Mesothelial cell of epicardium (in vitro differentiated cells): ENCODE measurements around the gene DNAJC13. TPM values are rescaled to one million over a fixed set of nuclear protein-coding genes. Genes with fewer than 3 reads are reported as not detected.

ENCODE experiments used
- DNase-seq, 2 experiments: peaks; one replicate each; pipeline ENCODE4 v3.0.0; 2021; ENCODE audit warnings: low spot score in 2 of 2; ENCODE audit not compliant: unreplicated experiment in 2 of 2
- H3K27ac Mint-ChIP-seq: 2 replicates; pipeline ENCODE4 v1.8.0; 2021; ENCODE audit warnings: mixed read lengths
- H3K27me3 Mint-ChIP-seq: 2 replicates; pipeline ENCODE4 v1.8.0; 2021; ENCODE audit warnings: low read depth, mixed read lengths
- H3K36me3 Mint-ChIP-seq: 2 replicates; pipeline ENCODE4 v1.8.0; 2021; ENCODE audit warnings: mixed read lengths
- H3K4me1 Mint-ChIP-seq: 2 replicates; pipeline ENCODE4 v1.8.0; 2021; ENCODE audit warnings: mixed read lengths
- H3K4me3 Mint-ChIP-seq: 2 replicates; pipeline ENCODE4 v1.8.0; 2021; ENCODE audit warnings: mild to moderate bottlenecking, moderate library complexity, mixed read lengths
- H3K9me3 Mint-ChIP-seq: 2 replicates; pipeline ENCODE4 v1.8.0; 2021; ENCODE audit warnings: mixed read lengths
- CTCF ChIP-seq: fragments of 200-600 bp; sonication (generic); IDR thresholded peaks from one replicate; pipeline ENCODE4 v1.5.0; 2021; ENCODE audit warnings: antibody characterized with exemption; ENCODE audit not compliant: unreplicated experiment
- total RNA-seq: library from RNA; stranded (reverse); gene quantifications from 3 replicates; pipeline ENCODE4 v1.2.1, GENCODE V29; 2021

DNAJC13 gene
- total RNA-seq, 1 donor from 2014 or later = 37.8 TPM

DNA sequence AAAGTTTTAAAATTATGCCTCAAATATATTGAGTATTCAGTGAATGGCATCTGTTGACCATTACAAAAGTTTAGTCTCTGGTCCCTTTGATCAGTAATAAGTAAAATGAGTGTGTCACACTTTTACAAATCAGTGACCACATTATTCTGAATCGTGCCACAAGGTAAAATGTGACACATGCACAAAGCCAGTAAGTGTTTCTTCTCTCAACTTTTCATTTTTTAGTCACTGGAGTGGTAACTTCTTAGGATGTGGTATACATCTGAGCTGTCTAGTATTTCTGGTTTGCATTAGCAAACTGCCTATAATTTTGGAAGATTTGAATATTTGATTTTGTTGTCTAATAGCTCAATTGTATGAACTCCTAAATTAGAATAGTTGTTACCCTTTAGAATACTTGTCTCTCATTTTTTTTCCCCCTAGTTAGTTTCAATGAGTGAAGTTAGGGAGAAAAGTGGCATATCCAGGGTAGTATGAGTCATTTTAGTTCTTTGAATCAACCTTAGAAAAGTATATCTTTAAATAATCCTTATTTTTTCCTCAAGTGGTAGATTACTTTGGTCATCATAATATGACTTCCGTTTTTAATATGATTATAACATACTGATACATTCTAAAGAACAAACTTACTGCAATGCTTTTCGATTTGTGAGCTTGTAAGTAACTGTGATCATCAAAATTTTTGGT, 18.1 kb downstream of the DNAJC13 start:
- no peak for DNase-seq
- no peak for TF ChIP-seq CTCF
- Mint-ChIP-seq H3K27ac (no peak overlapping the region), H3K4me1 (no peaks in the 10 kb centered on the region), H3K27me3 (no peaks in the 10 kb centered on the region), H3K36me3 (peaks cover 5% of the 10 kb centered on the region), H3K9me3 (no peaks in the 10 kb centered on the region), H3K4me3 (no peak overlapping the region)

DNA sequence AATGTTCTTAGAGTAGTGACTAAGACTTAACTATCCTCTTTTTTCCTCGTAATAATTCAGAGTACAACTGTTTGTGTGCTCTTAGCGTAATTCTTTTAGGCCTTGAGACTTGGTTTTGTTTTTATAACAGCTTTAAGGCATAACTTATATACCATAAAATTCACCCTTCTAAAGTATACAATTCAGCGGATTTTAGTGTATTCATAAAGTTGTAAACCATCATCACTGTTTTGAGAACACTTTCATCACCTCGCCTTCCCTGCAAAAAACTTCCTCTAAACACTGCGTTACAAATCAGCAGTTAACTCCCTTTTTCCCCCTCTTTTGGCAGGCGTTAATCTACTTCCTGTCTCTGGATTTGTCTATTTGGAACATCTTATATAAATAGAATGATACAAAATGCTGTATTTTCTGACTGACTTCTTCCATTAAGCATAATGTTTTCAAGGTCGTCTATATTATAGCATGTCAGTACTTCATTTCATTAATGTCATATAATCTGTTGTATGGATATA, 18.7 kb downstream of the DNAJC13 start:
- Mint-ChIP-seq H3K36me3 (peaks cover 5% of the 10 kb centered on the region), H3K27ac (no peak overlapping the region), H3K4me3 (no peak overlapping the region), H3K27me3 (no peaks in the 10 kb centered on the region), H3K4me1 (no peaks in the 10 kb centered on the region), H3K9me3 (no peaks in the 10 kb centered on the region)
- no peak for TF ChIP-seq CTCF
- DNase-seq = no peak

DNA sequence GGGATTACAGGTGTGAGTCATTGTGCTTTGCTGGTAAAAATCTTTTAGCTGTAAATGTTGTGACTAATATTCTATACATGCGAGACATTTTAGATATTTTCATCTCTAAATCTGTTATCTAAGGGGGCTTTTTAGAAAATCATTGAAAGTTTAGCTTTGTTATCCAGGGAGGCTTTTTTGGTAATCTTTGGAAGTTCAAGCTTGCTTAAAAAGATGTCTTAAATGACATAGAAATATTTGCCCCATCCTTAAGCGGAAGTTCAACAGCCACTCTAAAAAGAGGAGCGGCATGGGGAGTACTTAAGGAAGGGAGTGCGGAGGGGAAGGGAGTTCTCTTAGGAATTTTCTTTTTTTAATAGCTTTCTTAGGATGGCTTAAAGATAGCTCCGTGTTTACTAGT, 26.1 kb downstream of the DNAJC13 start:
- H3K27me3 Mint-ChIP-seq = no peaks in the 10 kb centered on the region
- H3K4me3 Mint-ChIP-seq = no peak overlapping the region
- TF ChIP-seq CTCF = no peak
- H3K27ac Mint-ChIP-seq = no peak overlapping the region
- peaks cover 4% of the 10 kb centered on the region for H3K9me3 Mint-ChIP-seq
- H3K4me1 Mint-ChIP-seq = peaks cover 14% of the 10 kb centered on the region
- DNase-seq = no peak
- H3K36me3 Mint-ChIP-seq = peaks cover 9% of the 10 kb centered on the region

DNA sequence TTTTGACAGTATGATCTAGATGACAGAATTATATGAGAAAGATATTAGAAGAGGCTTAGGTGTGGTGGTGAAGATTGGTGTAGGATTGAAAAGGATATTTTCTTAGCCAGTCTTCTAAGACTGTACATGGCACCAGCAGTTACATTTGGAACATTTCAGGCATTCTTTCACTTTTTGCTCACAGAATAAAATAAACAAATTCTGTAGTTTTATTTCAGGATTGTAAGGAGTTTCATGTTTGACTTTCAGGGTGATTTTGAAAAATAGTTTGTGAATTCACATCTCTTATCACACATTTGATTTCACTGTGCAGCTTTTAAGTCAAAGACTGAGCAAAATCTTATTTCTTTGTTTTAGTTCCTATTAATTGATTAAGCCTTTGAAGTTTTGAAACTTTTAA, 27.1 kb downstream of the DNAJC13 start:
- H3K36me3 Mint-ChIP-seq = peaks cover 9% of the 10 kb centered on the region
- H3K27ac Mint-ChIP-seq = peak overlapping the region; percentile 73
- no peak for TF ChIP-seq CTCF
- peaks cover 4% of the 10 kb centered on the region for H3K9me3 Mint-ChIP-seq
- H3K4me3 Mint-ChIP-seq = no peak overlapping the region
- DNase-seq = no peak
- peaks cover 17% of the 10 kb centered on the region for H3K4me1 Mint-ChIP-seq
- no peaks in the 10 kb centered on the region for H3K27me3 Mint-ChIP-seq

DNA sequence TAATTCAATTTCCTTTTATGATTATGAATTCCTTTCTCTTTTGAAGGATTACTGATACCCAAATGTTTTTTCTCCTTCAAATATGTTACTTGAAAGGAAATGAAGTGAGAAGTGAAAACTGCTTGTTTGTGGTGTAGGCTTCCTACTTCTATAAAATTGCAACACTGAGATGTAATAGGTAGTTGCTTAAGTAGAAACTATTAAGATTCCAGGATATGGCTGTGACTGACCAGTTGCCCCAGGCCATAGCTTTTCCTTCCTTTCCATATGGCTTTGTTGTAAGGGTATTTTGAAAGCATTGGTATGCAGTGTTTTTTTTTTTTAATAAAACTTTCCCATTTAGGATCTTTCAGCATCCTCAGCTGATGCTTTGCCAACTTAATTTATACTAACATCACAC, 28.5 kb downstream of the DNAJC13 start:
- Mint-ChIP-seq H3K4me3 (no peak overlapping the region), H3K4me1 (peaks cover 17% of the 10 kb centered on the region), H3K36me3 (peaks cover 6% of the 10 kb centered on the region), H3K27me3 (no peaks in the 10 kb centered on the region), H3K9me3 (peaks cover 4% of the 10 kb centered on the region), H3K27ac (no peak overlapping the region)
- TF ChIP-seq CTCF = no peak
- no peak for DNase-seq
